Neural progenitor cell (in vitro differentiated cells): ENCODE measurements around the gene P2RX3. TPM values are rescaled to one million over a fixed set of nuclear protein-coding genes. Genes with fewer than 3 reads are reported as not detected.

Experiments used
- DNase-seq: peaks from one replicate; pipeline ENCODE4 v3.0.0-alpha.2; 2016; ENCODE audit warnings: low spot score
- H2AFZ ChIP-seq: fragments of 200-600 bp; sonication (generic); replicated peaks from 2 replicates; pipeline ENCODE4 v1.6.1; 2016; ENCODE audit warnings: antibody characterized with exemption
- H3F3A ChIP-seq: fragments of 200-600 bp; sonication (generic); 2 replicates; pipeline ENCODE4 v1.6.1; 2016; ENCODE audit warnings: antibody characterized with exemption, low read depth
- H3K27ac ChIP-seq: fragments of 200-600 bp; sonication (generic); 2 replicates; pipeline ENCODE4 v1.5.1; 2016; ENCODE audit warnings: mild to moderate bottlenecking
- H3K27me3 ChIP-seq: fragments of 200-600 bp; sonication (generic); 2 replicates; pipeline ENCODE4 v1.6.1; 2016; ENCODE audit warnings: mild to moderate bottlenecking, moderate library complexity
- H3K36me3 ChIP-seq: fragments of 200-600 bp; sonication (generic); 2 replicates; pipeline ENCODE4 v1.5.1; 2016
- H3K4me1 ChIP-seq: fragments of 200-600 bp; sonication (generic); 2 replicates; pipeline ENCODE4 v1.6.1; 2016; ENCODE audit warnings: mixed run types
- H3K4me2 ChIP-seq: fragments of 200-600 bp; sonication (generic); 2 replicates; pipeline ENCODE4 v1.6.1; 2016
- H3K4me3 ChIP-seq: fragments of 200-600 bp; sonication (generic); 2 replicates; pipeline ENCODE4 v1.5.1; 2016
- H3K79me2 ChIP-seq: fragments of 200-600 bp; sonication (generic); 2 replicates; pipeline ENCODE4 v1.6.1; 2016; ENCODE audit warnings: low read depth
- H3K9ac ChIP-seq: fragments of 200-600 bp; sonication (generic); 2 replicates; pipeline ENCODE4 v1.6.1; 2016
- H3K9me3 ChIP-seq: fragments of 200-600 bp; sonication (generic); 2 replicates; pipeline ENCODE4 v1.5.1; 2016; ENCODE audit warnings: low read depth
- H4K20me1 ChIP-seq: fragments of 200-600 bp; sonication (generic); 2 replicates; pipeline ENCODE4 v1.6.1; 2016; ENCODE audit warnings: low read depth
- H3K27ac Mint-ChIP-seq: 3 replicates; pipeline ENCODE4 v1.8.0; 2021; ENCODE audit warnings: mixed read lengths
- H3K27me3 Mint-ChIP-seq: 2 replicates; pipeline ENCODE4 v1.8.0; 2022; ENCODE audit warnings: low read depth, mild to moderate bottlenecking, inconsistent platforms, moderate library complexity, mixed read lengths; ENCODE audit not compliant: insufficient read depth
- H3K36me3 Mint-ChIP-seq: 3 replicates; pipeline ENCODE4 v1.8.0; 2021; ENCODE audit warnings: mixed read lengths
- H3K4me1 Mint-ChIP-seq: 3 replicates; pipeline ENCODE4 v1.8.0; 2021; ENCODE audit warnings: mixed read lengths
- H3K4me3 Mint-ChIP-seq: 3 replicates; pipeline ENCODE4 v1.8.0; 2021; ENCODE audit warnings: mild to moderate bottlenecking, moderate library complexity, mixed read lengths
- H3K9me3 Mint-ChIP-seq: 3 replicates; pipeline ENCODE4 v1.8.0; 2020; ENCODE audit warnings: mixed read lengths
- EZH2 ChIP-seq: fragments of 200-600 bp; sonication (generic); IDR thresholded peaks from 2 replicates; pipeline ENCODE4 v1.6.1; 2017; ENCODE audit warnings: antibody characterized with exemption, mild to moderate bottlenecking, moderate library complexity
- EZH2phosphoT487 ChIP-seq: fragments of 200-600 bp; sonication (generic); IDR thresholded peaks from 2 replicates; pipeline ENCODE4 v1.6.1; 2017; ENCODE audit warnings: antibody characterized with exemption
- total RNA-seq: library from RNA; depleted of rRNA; stranded (reverse); fragments of >200 nt; gene quantifications from 2 replicates; pipeline ENCODE4 v1.2.3, GENCODE V29; 2015; ENCODE audit warnings: low replicate concordance
- TF ChIP-seq, protein P1 (sequence below): fragments of 200-600 bp; sonication (generic); IDR thresholded peaks from 2 replicates; pipeline ENCODE4 v1.5.1; 2017; ENCODE audit warnings: antibody characterized with exemption, mild to moderate bottlenecking

Gene P2RX3
- total RNA-seq, 1 donor from 2014 or later: 2.4 TPM

DNA sequence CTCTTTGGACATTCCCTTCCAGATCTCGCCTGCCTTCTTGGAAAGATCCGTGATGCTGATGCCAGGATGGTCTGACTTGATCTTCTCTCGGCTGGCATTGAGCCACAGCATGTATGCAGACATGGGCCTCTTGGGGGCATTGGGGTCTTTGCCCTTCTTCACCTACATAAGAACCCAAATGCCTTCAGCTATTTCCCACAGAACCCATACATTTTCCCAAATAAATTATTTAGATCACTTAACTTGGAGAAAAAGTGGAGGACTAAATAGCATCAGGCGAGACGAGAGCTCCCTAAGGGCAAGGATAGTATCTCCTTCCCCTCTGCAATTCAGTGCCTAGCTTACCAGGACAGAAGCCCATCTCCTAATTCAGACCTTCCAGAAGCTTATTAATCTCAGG lies 10.4 kb upstream of the P2RX3 start:
- Histone ChIP-seq H3K9ac (no peak overlapping the region), H3K4me3 (no peak overlapping the region), H3K27me3 (no peaks in the 10 kb centered on the region), H3K9me3 (no peaks in the 10 kb centered on the region), H3K4me1 (peaks cover 23% of the 10 kb centered on the region), H4K20me1 (peaks cover 13% of the 10 kb centered on the region), H3K36me3 (no peaks in the 10 kb centered on the region), H3K4me2 (no peak overlapping the region), H3K27ac (no peak overlapping the region), H2AFZ (no peak overlapping the region), H3K79me2 (peaks cover 22% of the 10 kb centered on the region), H3F3A (peaks cover 42% of the 10 kb centered on the region)
- Mint-ChIP-seq H3K27ac (no peak overlapping the region), H3K9me3 (no peaks in the 10 kb centered on the region), H3K27me3 (peaks cover 6% of the 10 kb centered on the region), H3K36me3 (peaks cover 56% of the 10 kb centered on the region), H3K4me3 (no peak overlapping the region), H3K4me1 (peaks cover 36% of the 10 kb centered on the region)
- DNase-seq: no peak
- TF ChIP-seq, protein P1, sequence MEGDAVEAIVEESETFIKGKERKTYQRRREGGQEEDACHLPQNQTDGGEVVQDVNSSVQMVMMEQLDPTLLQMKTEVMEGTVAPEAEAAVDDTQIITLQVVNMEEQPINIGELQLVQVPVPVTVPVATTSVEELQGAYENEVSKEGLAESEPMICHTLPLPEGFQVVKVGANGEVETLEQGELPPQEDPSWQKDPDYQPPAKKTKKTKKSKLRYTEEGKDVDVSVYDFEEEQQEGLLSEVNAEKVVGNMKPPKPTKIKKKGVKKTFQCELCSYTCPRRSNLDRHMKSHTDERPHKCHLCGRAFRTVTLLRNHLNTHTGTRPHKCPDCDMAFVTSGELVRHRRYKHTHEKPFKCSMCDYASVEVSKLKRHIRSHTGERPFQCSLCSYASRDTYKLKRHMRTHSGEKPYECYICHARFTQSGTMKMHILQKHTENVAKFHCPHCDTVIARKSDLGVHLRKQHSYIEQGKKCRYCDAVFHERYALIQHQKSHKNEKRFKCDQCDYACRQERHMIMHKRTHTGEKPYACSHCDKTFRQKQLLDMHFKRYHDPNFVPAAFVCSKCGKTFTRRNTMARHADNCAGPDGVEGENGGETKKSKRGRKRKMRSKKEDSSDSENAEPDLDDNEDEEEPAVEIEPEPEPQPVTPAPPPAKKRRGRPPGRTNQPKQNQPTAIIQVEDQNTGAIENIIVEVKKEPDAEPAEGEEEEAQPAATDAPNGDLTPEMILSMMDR: no peak
- no peak for TF ChIP-seq EZH2phosphoT487
- no peak for TF ChIP-seq EZH2

DNA sequence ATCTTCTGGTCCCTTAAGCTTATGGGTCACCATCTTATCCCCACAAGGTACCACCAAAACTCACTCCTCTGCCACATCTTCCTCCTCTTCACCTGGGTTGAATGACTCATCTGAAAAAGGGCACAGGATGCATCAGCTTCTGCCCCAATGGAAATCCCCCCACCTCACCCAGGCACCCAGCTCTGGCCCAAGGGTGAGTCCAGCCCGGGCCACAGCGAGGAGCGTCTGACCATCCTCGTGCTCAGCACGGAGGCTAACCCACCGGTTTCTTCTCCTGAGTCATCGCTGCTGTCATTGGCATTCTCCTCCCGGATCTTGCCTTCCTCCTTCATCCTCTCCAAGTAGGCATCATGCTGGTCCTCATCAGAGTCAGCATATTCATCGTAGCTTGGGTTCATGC lies 8.1 kb upstream of the P2RX3 start:
- H4K20me1 ChIP-seq: peaks cover 8% of the 10 kb centered on the region
- H2AFZ ChIP-seq: no peak overlapping the region
- H3K4me1 ChIP-seq: peaks cover 22% of the 10 kb centered on the region
- H3K27me3 ChIP-seq: no peaks in the 10 kb centered on the region
- Mint-ChIP-seq H3K4me1 (peaks cover 38% of the 10 kb centered on the region), H3K4me3 (no peak overlapping the region), H3K27ac (no peak overlapping the region), H3K27me3 (no peaks in the 10 kb centered on the region), H3K9me3 (no peaks in the 10 kb centered on the region), H3K36me3 (peaks cover 72% of the 10 kb centered on the region)
- no peak overlapping the region for H3K4me2 ChIP-seq
- H3K4me3 ChIP-seq: no peak overlapping the region
- DNase-seq: no peak
- TF ChIP-seq EZH2: no peak
- TF ChIP-seq, protein P1: no peak
- TF ChIP-seq EZH2phosphoT487: no peak
- no peak overlapping the region for H3K9ac ChIP-seq
- no peaks in the 10 kb centered on the region for H3K9me3 ChIP-seq
- H3F3A ChIP-seq: peaks cover 24% of the 10 kb centered on the region
- peaks cover 5% of the 10 kb centered on the region for H3K36me3 ChIP-seq
- H3K27ac ChIP-seq: no peak overlapping the region
- H3K79me2 ChIP-seq: peaks cover 30% of the 10 kb centered on the region

DNA sequence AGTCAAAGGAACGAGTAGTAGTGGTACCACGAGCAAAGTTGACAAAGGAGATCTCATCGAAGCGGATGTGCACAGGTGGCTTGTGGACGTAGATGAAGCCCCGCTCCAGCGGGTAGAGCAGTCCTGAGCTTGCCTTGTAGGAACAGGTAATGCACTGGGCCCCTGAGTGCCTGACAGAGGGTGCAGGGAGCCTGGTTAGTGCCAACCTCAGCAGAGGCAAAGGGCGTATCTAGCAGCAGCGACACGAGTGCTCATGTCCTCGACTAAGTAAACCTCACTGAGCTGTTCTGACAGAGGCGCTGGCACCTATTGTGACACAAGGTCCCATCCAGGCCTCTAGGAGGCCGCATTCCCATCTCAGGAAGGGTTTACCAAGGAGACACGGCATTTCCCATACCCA lies 6.4 kb upstream of the P2RX3 start:
- H3K27ac ChIP-seq: no peak overlapping the region
- H3K4me3 ChIP-seq: no peak overlapping the region
- H3K79me2 ChIP-seq: peaks cover 39% of the 10 kb centered on the region
- H2AFZ ChIP-seq: no peak overlapping the region
- H3K4me2 ChIP-seq: no peak overlapping the region
- no peak overlapping the region for H3K27ac Mint-ChIP-seq
- no peak overlapping the region for H3K9ac ChIP-seq
- peaks cover 9% of the 10 kb centered on the region for H4K20me1 ChIP-seq
- peaks cover 65% of the 10 kb centered on the region for H3K36me3 Mint-ChIP-seq
- H3K36me3 ChIP-seq: peaks cover 5% of the 10 kb centered on the region
- no peaks in the 10 kb centered on the region for H3K27me3 ChIP-seq
- TF ChIP-seq EZH2 (no peak), EZH2phosphoT487 (no peak)
- TF ChIP-seq, protein P1: no peak
- peaks cover 33% of the 10 kb centered on the region for H3K4me1 Mint-ChIP-seq
- no peaks in the 10 kb centered on the region for H3K27me3 Mint-ChIP-seq
- no peaks in the 10 kb centered on the region for H3K9me3 ChIP-seq
- H3K9me3 Mint-ChIP-seq: no peaks in the 10 kb centered on the region
- peaks cover 16% of the 10 kb centered on the region for H3K4me1 ChIP-seq
- peaks cover 11% of the 10 kb centered on the region for H3F3A ChIP-seq
- H3K4me3 Mint-ChIP-seq: no peak overlapping the region
- DNase-seq: no peak
